GM21825 (cell line): ENCODE measurements around the gene PCDHGC5.
A peak's percentile ranks its signal among the peaks of the same experiment; 100 is the strongest.

ENCODE experiments used
- ATAC-seq: cut with Tn5 transposase; IDR thresholded peaks from one replicate; pipeline ENCODE4 v1.9.1; 2021; ENCODE audit warnings: mild to moderate bottlenecking, moderate library complexity; ENCODE audit not compliant: unreplicated experiment

Gene PCDHGC5

GRCh38 chr5:141490271-141490670 is 1.4 kb downstream of the PCDHGC5 start:
- no peak for ATAC-seq

- no peak for ATAC-seq
Measured at GRCh38 chr5:141490771-141491170, 1.9 kb downstream of the PCDHGC5 start.

GRCh38 chr5:141491323-141492167 is 2.7 kb downstream of the PCDHGC5 start:
- ATAC-seq: no peak

GRCh38 chr5:141492168-141492885 is 3.4 kb downstream of the PCDHGC5 start:
- ATAC-seq: peak; percentile 54

GRCh38 chr5:141493500-141494422 is 4.9 kb downstream of the PCDHGC5 start:
- ATAC-seq: no peak

- ATAC-seq: no peak
Measured at GRCh38 chr5:141494761-141495452, 6.0 kb downstream of the PCDHGC5 start.

- ATAC-seq: no peak
Measured at GRCh38 chr5:141495453-141495811, 6.6 kb downstream of the PCDHGC5 start.

- no peak for ATAC-seq
Measured at GRCh38 chr5:141496038-141496437, 7.2 kb downstream of the PCDHGC5 start.

GRCh38 chr5:141501761-141502160 is 12.9 kb downstream of the PCDHGC5 start:
- no peak for ATAC-seq

- no peak for ATAC-seq
Measured at GRCh38 chr5:141503681-141504080, 14.8 kb downstream of the PCDHGC5 start.

GRCh38 chr5:141504216-141504615 is 15.3 kb downstream of the PCDHGC5 start:
- ATAC-seq: no peak

- ATAC-seq: no peak
Measured at GRCh38 chr5:141506381-141507155, 17.7 kb downstream of the PCDHGC5 start.

GRCh38 chr5:141507387-141508091 is 18.7 kb downstream of the PCDHGC5 start:
- ATAC-seq: peak; percentile 37

- no peak for ATAC-seq
Measured at GRCh38 chr5:141508440-141508797, 19.5 kb downstream of the PCDHGC5 start.

- no peak for ATAC-seq
Measured at GRCh38 chr5:141508798-141509611, 20.1 kb downstream of the PCDHGC5 start.

- ATAC-seq: no peak
Measured at GRCh38 chr5:141510160-141510559, 21.3 kb downstream of the PCDHGC5 start.

- peak; percentile 38 for ATAC-seq
Measured at GRCh38 chr5:141510850-141511601, 22.1 kb downstream of the PCDHGC5 start.
